EH (cell line): ENCODE data around the gene OGFOD3.
"Not testable (repeated sequence)": the region's sequence is repeated elsewhere in the genome, so short reads cannot be mapped to it uniquely, and the experiment has no call there.

Source experiments
- DNase-seq: peaks from one replicate; pipeline ENCODE4 v3.0.0-alpha.2; 2015; ENCODE audit warnings: low read depth

OGFOD3 gene

DNA sequence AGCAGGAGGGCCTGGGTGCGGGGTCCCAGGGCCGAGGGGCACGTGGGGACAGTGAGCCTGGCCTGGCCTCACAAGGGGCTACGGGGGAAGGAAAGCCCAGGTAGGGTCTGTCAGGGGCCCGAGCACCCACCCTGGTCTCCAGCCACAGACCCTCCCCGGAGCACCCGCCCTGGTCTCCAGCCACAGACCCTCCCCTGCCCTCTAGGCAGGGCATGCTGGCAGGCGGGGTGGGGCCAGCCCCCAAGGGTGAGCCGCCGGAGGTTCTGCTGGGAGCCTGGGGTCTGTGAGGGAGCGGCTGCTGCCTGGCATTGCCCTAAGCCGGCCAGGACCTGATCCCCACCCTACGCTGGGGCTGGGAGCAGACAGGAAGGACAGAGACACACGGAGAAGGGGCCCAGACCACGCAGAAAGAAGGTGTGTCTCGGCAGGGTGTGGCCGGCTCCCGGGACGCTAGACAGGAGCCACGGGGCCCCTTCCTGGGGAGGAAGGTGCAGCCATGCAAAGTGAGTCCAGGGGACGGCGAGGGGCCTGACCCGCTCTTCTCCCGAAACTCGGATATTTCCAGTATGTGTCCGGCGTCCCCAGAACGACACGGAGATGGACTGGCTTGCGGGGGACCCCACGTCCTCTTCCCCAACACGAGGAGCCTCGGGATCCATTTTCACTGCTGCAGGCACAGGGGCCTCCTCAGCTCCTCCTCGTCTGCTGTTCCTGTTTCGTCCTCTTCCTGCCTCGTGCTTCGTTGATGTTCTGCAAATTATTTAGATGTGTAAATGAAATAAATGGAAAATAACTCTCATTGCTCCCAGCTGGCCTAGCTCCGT, 31.3 kb downstream of the OGFOD3 start:
- no peak for DNase-seq

DNA sequence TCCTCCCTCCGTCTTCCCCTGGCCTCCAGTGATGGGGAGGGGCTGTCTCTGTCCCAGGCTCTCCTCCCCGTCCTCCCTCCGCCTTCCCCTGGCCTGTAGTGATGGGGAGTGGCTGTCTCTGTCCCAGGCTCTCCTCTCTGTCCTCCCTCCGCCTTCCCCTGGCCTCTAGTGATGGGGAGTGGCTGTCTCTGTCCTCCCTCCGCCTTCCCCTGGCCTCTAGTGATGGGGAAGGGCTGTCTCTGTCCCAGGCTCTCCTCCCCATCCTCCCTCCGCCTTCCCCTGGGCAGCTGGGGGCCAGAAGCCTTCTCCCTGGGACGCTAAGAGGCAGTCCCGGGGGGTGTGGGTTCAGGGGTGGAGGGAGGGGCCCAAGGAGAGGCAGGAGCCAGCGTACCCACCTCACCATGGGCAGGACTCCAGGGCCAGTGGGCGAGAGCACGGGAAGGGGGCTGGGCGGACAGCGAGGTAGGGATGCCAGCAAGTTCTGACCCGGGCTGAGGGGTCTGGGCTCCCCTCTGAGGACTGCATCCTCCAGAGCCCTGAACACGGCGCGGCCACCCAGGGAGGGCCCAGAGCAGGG, 32.0 kb downstream of the OGFOD3 start:
- DNase-seq = no peak

DNA sequence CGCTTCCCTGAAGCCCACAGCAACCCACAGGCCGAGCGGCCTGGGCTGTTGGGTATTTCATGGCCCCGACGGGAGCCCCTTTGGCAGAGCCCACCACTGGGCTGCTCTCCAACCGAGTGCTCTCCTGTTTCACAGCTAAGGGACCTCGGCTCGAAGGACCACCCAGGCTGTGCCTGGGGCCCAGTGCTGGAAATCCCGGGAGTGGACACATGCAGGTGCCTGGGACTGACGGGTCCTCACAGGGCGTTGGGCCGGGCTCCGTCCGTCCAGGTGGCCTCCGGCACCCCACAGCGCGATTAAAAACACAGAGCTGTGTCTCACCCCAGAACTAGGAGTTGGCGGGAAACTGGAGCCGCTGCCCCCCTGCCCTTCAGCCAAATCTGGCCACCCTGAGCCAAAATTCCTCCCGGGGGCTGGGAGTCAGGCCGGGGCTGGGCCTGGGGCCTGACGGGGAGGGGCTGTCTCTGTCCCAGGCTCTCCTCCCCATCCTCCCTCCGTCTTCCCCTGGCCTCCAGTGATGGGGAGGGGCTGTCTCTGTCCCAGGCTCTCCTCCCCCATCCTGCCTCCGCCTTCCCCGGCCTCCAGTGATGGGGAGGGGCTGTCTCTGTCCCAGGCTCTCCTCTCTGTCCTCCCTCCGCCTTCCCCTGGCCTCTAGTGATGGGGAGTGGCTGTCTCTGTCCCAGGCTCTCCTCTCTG, 32.7 kb downstream of the OGFOD3 start:
- no peak for DNase-seq

DNA sequence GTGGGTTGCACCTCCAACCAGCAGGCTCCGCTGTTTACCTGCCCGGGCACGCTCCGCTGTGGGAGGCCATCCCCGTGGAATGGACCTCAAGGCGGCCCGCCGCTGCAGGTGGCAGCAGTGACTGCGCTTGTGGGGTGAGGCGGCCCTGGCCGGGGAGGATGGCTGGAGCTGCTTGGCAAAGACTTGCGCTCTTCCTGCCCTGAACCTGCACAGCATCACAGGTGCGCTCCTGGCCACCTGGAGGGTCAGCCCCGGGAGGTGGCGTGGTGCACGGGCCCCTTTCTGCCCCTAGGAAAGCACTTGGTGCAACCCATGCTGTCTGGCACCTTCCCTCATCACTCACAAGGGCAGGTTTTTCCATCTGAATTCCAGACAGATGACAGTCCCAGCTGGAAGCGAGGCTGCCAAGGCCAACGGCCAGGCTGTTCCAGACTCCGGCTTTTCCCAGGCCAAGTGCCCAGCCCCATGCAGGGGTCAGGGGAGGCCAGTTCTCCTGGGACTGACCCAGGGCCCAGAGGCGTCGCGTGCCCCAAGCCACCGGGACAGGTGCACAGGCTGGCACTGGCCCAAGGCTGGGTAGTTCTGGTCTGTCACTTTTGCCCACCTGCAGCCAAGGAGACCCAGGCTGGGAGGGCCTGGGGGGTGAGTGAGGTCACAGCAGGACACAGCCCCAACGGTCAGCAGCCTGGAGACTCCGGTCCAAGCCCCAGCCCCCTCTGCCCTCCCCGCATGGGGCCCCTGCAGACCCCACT, 33.5 kb downstream of the OGFOD3 start:
- DNase-seq = peak; percentile 49

DNA sequence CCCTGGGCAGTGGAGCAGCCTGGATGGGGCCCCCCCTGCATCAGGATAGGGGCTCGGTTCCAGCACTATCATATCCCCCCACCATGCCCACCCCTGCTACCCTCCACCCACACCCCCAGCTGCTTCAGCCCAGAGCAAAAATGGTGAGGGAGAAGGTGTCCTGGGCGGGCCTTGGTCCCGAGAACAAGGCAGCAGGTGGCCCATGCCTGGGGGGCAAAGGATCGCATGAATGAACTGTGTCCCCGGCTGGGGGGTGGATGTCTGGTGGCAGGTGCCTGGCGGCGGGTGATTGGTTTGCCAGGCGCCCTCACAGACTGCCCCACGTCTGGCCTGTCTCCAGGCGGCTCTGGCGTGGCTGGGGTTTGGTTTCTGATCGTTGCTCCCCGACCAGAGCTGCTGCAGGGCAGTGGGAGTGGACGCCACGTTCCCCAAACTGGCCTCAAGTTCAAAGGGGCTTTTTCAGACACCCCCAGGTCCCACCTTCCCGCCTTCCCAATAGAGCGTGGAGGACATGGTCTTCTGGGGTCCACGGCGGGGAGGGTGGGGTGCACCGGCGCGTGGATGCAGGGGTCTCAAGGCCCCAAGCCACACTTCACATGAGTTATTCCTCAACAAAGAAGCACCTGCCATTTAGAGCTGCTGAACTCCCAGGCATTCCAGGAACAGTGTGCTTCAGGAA, 34.2 kb downstream of the OGFOD3 start:
- DNase-seq = no peak

DNA sequence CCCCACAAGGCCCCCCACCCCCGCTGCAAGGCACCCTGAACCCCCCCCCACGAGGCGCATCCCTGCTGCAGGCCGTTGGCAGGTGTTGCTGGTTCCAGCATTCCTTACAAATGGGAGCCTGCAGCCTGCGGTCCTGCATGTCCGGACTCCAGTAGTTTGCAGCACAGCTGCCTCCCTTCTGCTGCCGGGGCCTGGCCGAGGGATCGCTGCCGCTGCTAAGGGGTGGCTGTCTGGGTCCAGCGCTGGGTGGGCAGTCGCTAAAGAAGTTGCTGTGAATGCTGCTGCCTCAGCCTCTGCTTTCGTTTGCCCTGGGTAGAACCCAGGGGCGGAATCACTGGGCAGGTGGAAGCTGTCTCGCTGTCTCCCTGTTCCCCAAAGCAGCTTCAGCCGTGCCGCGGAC, 35.0 kb downstream of the OGFOD3 start:
- no peak for DNase-seq

DNA sequence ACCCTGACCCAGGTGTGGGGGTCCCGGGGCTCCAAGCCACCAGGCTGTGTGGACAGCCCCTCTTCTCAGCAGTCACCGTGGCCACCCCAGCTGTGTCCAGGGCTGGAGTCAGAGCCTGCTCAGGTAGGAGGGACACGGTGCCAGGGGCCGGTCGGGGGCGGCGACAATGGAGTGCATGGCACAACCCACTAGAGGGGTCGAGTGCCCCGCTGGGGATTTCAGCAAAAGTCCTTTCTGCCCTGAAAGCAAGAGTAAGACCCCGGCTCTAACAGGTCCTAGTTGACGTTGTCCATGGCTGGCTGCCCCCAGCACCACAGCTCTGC, 35.5 kb downstream of the OGFOD3 start:
- no peak for DNase-seq

DNA sequence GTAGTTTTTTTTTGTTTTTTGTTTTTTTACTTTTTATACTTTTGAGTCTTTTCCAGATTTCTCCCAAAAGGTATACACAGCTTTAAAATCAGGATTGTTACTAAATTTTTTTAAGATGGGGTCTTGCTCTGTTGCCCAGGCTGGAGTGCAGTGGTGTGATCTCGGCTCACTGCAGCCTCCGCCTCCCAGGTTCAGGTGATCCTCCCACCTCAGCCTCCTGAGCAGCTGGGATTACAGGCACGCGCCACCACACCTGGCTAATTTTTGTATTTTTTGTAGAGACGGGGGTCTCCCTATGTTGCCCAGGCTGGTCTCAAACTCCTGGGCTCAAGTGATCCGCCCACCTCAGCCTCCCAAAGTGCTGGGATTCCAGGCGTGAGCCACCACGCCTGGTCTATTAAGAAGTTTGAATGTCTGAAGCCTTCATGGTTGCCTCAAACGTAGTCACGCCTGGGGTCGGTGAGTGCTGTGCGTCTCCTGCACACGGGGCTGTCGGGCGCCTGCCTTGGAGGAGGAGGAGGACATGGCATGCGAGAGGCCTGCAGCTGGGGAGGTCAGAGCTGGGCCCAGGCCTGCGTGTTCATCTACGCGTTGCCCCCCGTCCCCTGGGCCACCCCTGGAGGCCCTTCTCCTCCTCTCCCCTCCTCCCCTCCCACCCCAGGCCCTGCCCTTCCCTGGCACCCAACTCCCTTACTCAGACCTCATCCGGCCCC, 36.0 kb downstream of the OGFOD3 start:
- not testable (repeated sequence) for DNase-seq

DNA sequence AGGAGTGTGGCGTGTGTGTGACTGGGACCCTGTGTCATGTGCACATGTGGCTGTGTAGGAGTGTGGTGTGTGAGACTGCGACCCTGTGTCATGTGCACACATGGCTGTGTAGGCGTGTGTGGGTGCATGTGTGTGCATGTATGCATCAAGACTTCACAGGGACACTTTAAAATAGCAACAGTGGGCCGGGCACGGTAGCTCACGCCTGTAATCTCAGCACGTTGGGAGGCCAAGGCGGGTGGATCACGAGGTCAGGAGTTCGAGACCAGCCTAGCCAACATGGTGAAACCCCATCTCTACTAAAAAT, 36.7 kb downstream of the OGFOD3 start:
- DNase-seq = not testable (repeated sequence)

DNA sequence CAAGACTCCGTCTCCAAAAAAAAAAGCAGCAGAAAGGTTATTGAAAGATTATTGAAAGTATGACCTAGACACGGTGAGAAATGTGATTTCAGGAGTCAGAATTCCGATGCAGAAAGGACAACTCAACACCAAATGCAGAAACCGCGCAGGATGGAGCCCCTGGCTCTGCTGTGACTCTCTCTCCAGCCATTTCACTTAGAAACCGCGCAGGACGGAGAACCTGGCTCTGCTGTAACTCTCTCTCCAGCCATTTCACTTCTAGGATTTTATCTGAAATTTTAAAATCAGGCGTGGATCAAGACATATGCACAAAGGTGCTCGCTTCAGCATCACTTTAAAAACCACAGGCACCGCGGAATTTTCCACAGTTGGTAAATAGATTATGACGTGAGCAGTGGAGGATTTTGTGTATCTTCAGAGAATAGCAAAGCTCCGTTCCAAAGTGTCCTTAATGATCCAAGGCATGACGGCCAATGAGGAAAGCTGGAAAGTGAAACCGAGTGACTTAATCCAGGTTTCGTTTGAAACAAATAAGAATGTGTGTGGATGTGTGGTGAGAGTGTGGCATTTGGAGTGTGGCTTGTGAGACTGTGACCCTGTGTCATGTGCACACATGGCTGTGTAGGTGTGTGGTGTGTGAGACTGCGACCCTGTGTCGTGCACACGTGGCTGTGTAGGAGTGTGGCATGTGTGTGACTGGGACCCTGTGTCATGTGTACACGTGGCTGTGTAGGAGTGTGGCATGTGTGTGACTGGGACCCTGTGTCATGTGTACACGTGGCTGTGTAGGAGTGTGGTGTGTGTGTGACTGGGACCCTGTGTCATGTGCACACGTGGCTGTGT, 37.3 kb downstream of the OGFOD3 start:
- peak; percentile 31 for DNase-seq

DNA sequence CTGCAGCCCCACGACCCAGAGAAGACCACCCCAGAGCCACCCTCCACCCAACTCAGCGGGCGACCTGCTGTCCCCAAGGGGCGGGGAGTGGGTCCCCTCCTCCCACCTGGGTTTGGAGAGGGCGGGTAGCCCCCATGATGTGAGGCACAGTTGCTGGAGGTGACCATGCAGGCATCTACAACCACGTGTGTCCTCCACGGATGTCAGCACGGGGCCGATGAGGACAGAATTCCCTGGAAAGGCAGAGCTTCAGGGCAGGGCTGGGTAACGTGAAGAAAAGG, 39.7 kb downstream of the OGFOD3 start:
- DNase-seq = no peak

DNA sequence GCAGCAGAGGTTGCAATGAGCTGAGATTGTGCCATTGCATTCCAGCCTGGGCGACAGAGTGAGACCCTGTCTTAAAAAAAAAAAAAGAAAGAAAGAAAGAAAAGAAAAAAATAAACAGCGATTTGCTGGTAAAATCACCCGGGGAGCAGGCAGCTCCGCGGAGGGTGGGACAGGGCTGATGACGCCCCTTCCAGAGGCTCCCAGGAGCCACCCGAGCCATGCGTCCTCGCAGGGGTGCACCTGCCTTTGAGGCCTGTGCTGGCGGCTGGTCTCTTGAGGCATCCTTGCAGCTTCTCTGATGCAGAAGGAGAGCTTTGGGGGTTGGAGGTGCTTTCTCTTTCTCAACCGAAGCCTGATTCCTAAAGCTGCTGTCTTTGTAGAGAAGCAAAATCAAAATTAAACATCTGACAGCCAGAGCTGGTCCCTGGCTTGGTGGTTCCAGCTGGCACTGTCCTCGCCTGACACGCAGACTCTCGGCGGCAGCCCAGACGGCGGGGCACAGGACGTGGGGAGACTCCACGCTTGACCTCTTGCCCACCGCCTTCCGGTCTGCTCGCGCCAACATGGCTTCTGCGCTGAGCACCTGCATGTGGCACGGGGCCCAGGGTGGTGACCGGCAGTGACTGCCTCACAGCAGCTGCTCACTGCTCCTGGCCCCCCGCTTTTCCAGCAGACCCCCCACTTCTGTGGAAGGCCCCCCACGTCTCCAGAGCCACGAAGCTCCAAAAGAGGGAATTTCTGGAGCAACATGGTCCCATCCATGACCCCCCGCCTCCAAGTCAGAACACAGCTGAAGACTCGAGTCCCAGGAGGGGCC, 40.3 kb downstream of the OGFOD3 start:
- DNase-seq = no peak

DNA sequence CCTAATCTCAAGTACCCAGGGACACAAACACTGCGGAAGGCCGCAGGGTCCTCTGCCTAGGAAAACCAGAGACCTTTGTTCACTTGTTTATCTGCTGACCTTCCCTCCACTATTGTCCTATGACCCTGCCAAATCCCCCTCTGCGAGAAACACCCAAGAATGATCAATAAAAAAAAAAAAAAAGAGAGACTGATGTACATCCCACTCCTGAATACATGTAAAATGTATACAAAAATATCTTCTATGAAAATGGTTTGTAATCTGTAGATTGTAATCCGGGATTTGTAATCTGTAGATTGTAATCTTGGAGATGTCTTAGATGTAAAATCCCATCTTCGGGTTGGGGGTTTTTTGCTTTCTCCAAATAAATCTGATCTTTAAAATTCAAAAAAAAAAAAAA, 41.1 kb downstream of the OGFOD3 start:
- not testable (repeated sequence) for DNase-seq

DNA sequence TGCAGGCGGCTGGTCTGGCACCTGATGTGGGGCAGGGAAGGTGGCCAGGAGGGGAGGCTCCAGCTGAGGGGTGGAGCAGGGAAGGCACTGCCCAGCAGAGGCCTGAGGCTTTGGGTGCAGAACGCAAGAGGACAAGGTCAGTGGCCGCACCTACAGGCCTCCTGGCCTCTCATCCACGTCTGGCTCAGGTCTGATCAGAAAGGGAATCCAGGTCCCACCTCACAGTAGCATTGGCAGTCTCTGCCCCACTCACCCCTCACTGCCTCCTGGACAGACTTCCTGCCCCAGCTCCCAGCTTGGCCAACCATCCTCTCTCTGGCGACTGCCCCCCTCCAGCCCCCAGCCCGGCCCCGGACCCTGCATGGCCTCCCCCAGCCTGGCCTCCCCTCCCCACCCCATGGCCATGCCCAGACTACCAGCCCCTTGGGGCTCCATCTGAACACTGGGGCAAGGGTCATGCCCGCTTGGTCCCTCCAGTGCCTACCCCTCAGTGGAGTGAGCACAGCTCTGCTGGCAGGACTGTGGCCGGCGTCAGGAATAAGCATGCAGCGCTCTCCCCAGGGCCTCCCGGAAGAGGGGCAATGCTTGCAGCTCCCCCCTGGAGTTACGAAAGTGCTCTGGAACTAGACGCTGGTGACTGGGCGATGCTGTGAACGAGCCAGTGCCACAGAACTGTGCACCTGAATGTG, 42.2 kb downstream of the OGFOD3 start:
- DNase-seq = no peak

DNA sequence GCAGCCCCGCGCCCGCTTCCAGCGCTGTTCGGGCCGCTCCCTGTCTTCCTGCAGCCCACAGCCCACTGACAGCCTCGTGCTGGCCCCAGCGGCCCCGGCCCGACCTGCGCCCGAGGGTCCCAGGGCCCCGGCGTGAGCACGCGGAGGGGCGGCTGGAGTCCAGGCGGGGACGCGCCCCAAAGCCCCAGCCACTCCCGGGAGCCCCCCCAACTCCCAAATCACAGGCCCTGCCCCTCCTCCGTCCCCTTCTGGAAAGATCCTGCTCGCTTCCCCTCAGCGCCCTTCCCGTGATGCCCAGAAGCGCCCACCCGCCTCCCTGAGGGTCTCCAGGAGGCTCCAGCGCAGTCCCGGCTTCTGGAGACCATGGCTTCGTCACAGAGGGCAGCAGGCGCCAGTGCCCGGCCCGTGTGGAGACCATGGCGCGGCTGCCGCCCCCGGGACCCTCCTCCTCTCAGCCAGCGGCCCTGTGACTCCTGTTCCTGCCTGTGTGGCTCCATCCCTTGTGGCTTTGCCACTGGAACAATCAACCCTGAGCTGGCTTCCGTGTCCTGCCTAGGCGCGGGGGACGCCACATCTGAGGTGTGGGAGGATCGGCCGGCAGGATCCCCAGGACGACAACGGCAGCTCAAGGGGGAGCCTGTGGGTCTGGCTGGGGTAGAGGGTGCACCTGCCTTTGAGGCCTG, 42.9 kb downstream of the OGFOD3 start:
- DNase-seq = no peak

DNA sequence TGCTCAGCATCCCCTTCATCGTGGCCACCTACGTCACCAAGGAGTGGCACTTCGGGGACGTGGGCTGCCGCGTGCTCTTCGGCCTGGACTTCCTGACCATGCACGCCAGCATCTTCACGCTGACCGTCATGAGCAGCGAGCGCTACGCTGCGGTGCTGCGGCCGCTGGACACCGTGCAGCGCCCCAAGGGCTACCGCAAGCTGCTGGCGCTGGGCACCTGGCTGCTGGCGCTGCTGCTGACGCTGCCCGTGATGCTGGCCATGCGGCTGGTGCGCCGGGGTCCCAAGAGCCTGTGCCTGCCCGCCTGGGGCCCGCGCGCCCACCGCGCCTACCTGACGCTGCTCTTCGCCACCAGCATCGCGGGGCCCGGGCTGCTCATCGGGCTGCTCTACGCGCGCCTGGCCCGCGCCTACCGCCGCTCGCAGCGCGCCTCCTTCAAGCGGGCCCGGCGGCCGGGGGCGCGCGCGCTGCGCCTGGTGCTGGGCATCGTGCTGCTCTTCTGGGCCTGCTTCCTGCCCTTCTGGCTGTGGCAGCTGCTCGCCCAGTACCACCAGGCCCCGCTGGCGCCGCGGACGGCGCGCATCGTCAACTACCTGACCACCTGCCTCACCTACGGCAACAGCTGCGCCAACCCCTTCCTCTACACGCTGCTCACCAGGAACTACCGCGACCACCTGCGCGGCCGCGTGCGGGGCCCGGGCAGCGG, 43.6 kb downstream of the OGFOD3 start:
- no peak for DNase-seq

DNA sequence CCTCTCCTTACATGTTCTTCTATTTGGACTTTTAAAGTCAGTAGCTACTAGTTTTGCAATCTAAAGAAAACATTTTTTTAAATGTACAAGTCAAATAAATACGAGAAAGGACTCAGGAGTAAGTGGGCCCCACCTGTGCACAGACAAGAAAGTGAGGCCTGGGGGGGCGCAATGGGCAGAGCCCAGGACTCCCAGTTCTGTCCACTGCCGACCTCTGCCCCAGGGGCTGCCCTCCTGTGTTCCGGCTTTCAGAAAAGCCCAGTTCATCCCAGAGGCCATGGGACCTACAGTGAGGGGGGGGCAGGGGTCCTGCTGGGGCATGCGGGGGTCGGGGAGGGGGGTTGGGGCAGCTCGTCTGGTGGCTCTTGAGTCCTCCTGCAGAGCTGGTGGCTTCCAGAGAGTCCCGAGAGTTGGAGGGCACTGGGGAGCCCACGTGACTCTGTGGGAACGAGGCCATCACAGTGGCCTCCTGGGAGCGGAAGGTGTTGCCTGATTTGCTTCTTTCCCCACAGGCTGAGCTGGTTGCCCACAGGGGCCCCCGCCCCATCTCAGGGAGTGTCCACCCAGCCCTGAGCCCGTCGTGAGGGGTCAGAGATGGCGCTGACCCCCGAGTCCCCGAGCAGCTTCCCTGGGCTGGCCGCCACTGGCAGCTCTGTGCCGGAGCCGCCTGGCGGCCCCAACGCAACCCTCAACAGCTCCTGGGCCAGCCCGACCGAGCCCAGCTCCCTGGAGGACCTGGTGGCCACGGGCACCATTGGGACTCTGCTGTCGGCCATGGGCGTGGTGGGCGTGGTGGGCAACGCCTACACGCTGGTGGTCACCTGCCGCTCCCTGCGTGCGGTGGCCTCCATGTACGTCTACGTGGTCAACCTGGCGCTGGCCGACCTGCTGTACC, 44.4 kb downstream of the OGFOD3 start:
- DNase-seq = no peak
